AG10803 (cell line): ENCODE results near the gene ZNF488.

Source experiments
- DNase-seq: peaks from one replicate; pipeline ENCODE4 v3.0.0; 2010; ENCODE audit warnings: low read depth
- H3K4me3 ChIP-seq: 2 replicates; pipeline ENCODE4 v1.5.1; 2011; ENCODE audit warnings: mild to moderate bottlenecking, low read length, control low read depth
- TF ChIP-seq, protein P1 (sequence below): conservative IDR thresholded peaks from 2 replicates; pipeline ENCODE4 v1.5.1; 2011; ENCODE audit warnings: mild to moderate bottlenecking, low read length, control low read depth, inconsistent platforms

The ZNF488 gene

DNA sequence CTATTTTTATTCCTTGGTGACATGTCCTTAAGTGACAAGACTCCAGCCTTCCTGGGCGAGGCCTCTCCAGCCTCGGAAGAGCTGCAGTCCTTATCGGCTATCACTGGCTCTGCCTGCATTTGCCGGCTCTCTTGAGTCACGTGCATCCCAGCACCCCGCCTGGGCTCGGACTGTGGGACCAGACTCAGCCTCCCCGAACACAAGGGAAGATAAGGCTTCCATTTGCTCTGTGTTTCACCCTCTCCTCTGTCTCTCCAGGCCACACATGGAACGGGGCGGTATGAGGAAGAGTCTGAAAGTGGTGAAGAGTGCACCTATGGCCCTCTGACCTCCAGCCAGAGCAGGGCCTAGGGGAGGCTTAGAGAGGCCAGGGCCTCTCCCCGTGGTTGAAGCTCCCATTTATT, 57.2 kb downstream of the ZNF488 start:
- no peak overlapping the region for H3K4me3 ChIP-seq
- no peak for DNase-seq
- TF ChIP-seq, protein P1, sequence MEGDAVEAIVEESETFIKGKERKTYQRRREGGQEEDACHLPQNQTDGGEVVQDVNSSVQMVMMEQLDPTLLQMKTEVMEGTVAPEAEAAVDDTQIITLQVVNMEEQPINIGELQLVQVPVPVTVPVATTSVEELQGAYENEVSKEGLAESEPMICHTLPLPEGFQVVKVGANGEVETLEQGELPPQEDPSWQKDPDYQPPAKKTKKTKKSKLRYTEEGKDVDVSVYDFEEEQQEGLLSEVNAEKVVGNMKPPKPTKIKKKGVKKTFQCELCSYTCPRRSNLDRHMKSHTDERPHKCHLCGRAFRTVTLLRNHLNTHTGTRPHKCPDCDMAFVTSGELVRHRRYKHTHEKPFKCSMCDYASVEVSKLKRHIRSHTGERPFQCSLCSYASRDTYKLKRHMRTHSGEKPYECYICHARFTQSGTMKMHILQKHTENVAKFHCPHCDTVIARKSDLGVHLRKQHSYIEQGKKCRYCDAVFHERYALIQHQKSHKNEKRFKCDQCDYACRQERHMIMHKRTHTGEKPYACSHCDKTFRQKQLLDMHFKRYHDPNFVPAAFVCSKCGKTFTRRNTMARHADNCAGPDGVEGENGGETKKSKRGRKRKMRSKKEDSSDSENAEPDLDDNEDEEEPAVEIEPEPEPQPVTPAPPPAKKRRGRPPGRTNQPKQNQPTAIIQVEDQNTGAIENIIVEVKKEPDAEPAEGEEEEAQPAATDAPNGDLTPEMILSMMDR, result no peak

DNA sequence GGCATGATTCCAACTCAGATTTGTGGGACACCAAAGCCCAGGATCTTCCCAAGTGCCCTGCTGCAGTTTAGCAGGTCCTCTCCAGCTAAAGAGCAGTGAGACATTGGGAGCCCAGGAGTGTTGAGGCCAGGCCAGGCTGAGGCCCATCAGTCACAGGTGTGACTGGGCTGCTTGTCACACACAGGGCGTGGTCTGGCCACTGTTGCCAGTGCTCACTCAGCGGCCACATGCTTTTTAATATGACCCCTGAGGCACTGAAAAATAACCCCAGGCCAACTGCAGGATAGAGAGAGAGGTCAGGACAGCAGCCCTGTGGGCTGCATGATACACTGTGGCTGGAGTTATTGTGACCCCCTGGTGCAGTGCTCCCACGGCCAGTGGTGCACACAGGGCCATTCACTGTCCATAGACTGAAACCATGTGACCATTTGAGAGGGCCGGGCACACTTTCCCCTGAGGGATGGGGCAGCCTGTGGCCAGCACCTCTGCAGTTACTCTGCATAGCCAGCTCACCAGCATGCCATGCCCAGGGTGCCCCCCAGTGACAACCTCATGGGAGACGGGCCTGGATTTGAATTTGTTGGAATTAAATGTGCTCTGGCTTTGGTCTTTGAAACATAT, 57.7 kb downstream of the ZNF488 start:
- no peak overlapping the region for H3K4me3 ChIP-seq
- TF ChIP-seq, protein P1, result no peak
- DNase-seq, result no peak

- DNase-seq, result no peak
- no peak overlapping the region for H3K4me3 ChIP-seq
- TF ChIP-seq, protein P1, result no peak
Observed at GRCh38 chr10:47325303-47326291, 58.5 kb downstream of the ZNF488 start.

DNA sequence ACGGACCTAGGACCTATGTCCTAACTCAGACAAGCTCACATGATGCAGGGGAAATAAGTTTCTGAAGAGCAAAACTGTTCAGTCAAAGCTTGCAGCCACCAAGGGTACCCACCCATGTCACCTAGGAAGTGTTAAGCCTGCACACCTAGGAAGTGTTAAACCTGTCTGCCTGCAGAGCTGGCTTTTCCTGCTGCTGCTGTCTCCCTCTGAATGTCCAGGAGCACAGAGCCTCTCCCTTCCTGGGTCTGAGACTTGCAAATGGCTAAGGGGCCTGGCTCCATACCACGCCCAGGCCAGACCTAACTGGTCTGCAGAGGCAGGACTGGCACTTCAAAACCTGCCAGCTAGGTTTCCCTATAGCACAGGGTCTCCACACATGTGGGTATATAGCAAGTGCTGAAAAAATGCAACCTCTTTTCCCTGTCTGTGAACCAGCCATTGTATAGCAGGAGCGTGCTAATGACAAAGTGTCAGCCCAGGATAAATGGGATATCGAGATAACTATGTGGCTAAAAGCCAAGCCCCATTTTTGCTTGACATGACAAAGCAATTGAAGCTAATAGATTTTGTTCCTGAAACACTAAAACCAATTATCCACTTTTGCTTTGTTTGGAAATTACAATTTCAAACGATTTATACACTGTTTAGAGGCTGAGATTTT, 60.3 kb downstream of the ZNF488 start:
- DNase-seq, result no peak
- TF ChIP-seq, protein P1, result no peak
- no peak overlapping the region for H3K4me3 ChIP-seq

- H3K4me3 ChIP-seq, result no peak overlapping the region
- no peak for DNase-seq
- TF ChIP-seq, protein P1, result no peak
Observed at GRCh38 chr10:47323087-47323486, 61.0 kb downstream of the ZNF488 start.

DNA sequence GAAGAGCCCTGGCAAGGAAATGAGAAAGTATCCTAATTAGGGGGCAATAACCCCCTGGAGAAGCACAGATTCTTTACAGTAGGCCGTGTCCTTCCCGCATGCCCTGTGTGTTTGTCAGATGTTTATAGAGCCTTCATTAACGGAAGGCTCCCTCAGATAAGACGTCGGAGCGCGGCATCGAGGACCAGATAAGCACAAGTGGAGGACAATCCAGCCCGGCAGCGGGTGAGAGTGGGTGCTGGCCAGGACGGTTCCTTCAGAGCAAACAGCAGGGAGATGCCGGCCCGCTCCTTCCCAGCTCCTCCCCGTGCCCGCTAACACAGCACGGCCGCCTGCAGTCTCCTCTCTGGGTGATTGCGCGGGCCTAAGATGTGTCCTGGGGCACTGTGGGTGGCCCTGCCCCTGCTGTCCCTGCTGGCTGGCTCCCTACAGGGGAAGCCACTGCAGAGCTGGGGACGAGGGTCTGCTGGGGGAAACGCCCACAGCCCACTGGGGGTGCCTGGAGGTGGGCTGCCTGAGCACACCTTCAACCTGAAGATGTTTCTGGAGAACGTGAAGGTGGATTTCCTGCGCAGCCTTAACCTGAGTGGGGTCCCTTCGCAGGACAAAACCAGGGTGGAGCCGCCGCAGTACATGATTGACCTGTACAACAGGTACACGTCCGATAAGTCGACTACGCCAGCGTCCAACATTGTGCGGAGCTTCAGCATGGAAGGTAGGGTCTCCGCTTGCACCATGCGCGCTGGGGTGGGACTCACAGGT, 61.6 kb downstream of the ZNF488 start, which contains the start of gene GDF2:
GDF2 (plus strand) TSS at position 155 of the 762 bp plus-strand sequence; CDS start at position 370, 215 bp downstream.
- DNase-seq, result no peak
- TF ChIP-seq, protein P1, result no peak
- no peak within 1 kb of the TSS for H3K4me3 ChIP-seq
